ENCODE results near the gene TMEM109. TPM values are rescaled to one million over a fixed set of nuclear protein-coding genes. Genes with fewer than 3 reads are reported as not detected.

The TMEM109 gene
- polyA plus RNA-seq, 2 of the 4 experiments (the other 2 are of a cell fraction): 40.9 to 93.0 TPM

- Histone ChIP-seq H3K9me3 (no peaks in the 10 kb centered on the region), H3K4me2 (peak overlapping the region; percentile 98), H3K4me3 (peak overlapping the region; percentile 76), H3K27ac (peak overlapping the region; percentile 91 to 94), H3K4me1 (peaks cover 24% of the 10 kb centered on the region)
- CTCF ChIA-PET: interaction anchor here (0.7 to 3.7 kb wide), 29 partner anchors 7 to 273 kb away, joined by 3 to 25 read pairs (median 4); partner anchors contain the start of genes PRPF19 and TMEM132A
- no peak for TF ChIP-seq ZFP36 (IDR thresholded peaks at IDR 0.05; ENCODE audit: borderline replicate concordance, partially characterized antibody)
- no peak for TF ChIP-seq NFE2L2 (conservative IDR thresholded peaks at IDR 0.05; ENCODE audit: low read length)
- DNase-seq (ENCODE audit: low read depth in 1 of 2, low spot score in 1 of 2): peak in 1 of 2 experiments; percentile 48
- POLR2A ChIA-PET: interaction anchor here (1.0 to 1.7 kb wide), 2 partner anchors 9 to 10 kb away, joined by 4 to 5 read pairs; partner anchors contain the start of gene TMEM132A
- peak; percentile 58 to 62 for ATAC-seq
- WGBS (ENCODE audit: missing lambda C conversion rate): 12% methylated on average over 14 of the region's 31 CpGs
- no peak for FAIRE-seq
These were observed 782 bp downstream of the TMEM109 start for GRCh38 chr11:60914633-60915247.

- Histone ChIP-seq H3K9me3 (no peaks in the 10 kb centered on the region), H3K4me3 (peak overlapping the region; percentile 76), H3K4me2 (peak overlapping the region; percentile 98), H3K4me1 (peaks cover 24% of the 10 kb centered on the region), H3K27ac (peak overlapping the region; percentile 43 to 91; a peak in 4 of 6 replicates)
- CTCF ChIA-PET: interaction anchor here (0.7 to 3.7 kb wide), 33 partner anchors 8 to 378 kb away, joined by 3 to 25 read pairs (median 4); partner anchors contain the start of genes PRPF19 and TMEM132A
- TF ChIP-seq KDM1A (IDR thresholded peaks at IDR 0.05; ENCODE audit: low read depth) (no peak), FOSL2 (IDR thresholded peaks at IDR 0.05) (no peak), FOSL2 (CRISPR knock-in tag; IDR thresholded peaks at IDR 0.05) (peak; percentile 52), RAD21 (conservative IDR thresholded peaks at IDR 0.05 in 1 of 2, IDR thresholded peaks at IDR 0.05 in 1 of 2) (peak; percentile 44 to 55), SMC3 (IDR thresholded peaks at IDR 0.05) (peak; percentile 52), CTCF (IDR thresholded peaks at IDR 0.05) (peak; percentile 51), E2F6 (IDR thresholded peaks at IDR 0.05; ENCODE audit: borderline replicate concordance, low read depth) (0 out of 2 replicates have a peak, but pooled peaks have one; percentile 0), TFCP2L1 (CRISPR knock-in tag; IDR thresholded peaks at IDR 0.05) (no peak)
- ATAC-seq: peak; percentile 55 to 70
- 16% methylated on average over 17 of the region's 17 CpGs for WGBS (ENCODE audit: missing lambda C conversion rate)
- peak; percentile 60 to 69 for DNase-seq (ENCODE audit: low read depth in 1 of 2, low spot score in 1 of 2)
- POLR2A ChIA-PET: interaction anchor here (0.7 to 1.7 kb wide), 2 partner anchors 9 to 10 kb away, joined by 3 to 5 read pairs; partner anchors contain the start of gene TMEM132A
- FAIRE-seq: no peak
These were observed 1.4 kb downstream of the TMEM109 start for GRCh38 chr11:60915248-60915914.

- no peak overlapping the region for H3K4me3 ChIP-seq
- ChIA-PET POLR2A (no interaction called here), CTCF (interaction anchor here (1.1 to 2.8 kb wide), 4 partner anchors 17 to 377 kb away, joined by 4 to 15 read pairs (median 8); no protein-coding TSS in a partner anchor)
- no peak overlapping the region for H3K27ac ChIP-seq
- FAIRE-seq (no peak), DNase-seq (ENCODE audit: low read depth in 1 of 2, low spot score in 1 of 2) (no peak), ATAC-seq (no peak)
- WGBS (ENCODE audit: missing lambda C conversion rate): 83% methylated on average over 3 of the region's 3 CpGs
- TF ChIP-seq NPAS2 (CRISPR knock-in tag; IDR thresholded peaks at IDR 0.05; ENCODE audit: borderline replicate concordance): no peak
- no peak for TF ChIP-seq HEYL (CRISPR knock-in tag; IDR thresholded peaks at IDR 0.05)
- no peak for TF ChIP-seq HDAC2 (IDR thresholded peaks at IDR 0.05)
- no peak for TF ChIP-seq E2F6 (IDR thresholded peaks at IDR 0.05; ENCODE audit: borderline replicate concordance, low read depth)
- TF ChIP-seq SMC3 (IDR thresholded peaks at IDR 0.05): no peak
- TF ChIP-seq POLR2AphosphoS2 (conservative IDR thresholded peaks at IDR 0.05; ENCODE audit: low read length): no peak
- TF ChIP-seq RCOR1 (IDR thresholded peaks at IDR 0.05; ENCODE audit: low read depth, low read length): no peak
- no peak for TF ChIP-seq NFE2L2 (conservative IDR thresholded peaks at IDR 0.05; ENCODE audit: low read length)
- no peak for TF ChIP-seq BCL3 (IDR thresholded peaks at IDR 0.05)
- no peak for TF ChIP-seq RNF2 (IDR thresholded peaks at IDR 0.05; ENCODE audit: borderline replicate concordance, low read depth)
- no peak overlapping the region for H3K4me2 ChIP-seq
- H3K4me1 ChIP-seq: peaks cover 24% of the 10 kb centered on the region
- no peaks in the 10 kb centered on the region for H3K9me3 ChIP-seq
These were observed 2.8 kb downstream of the TMEM109 start for GRCh38 chr11:60916669-60917206.
